ENCODE measurements around the gene PLEKHM1. TPM values are rescaled to one million over a fixed set of nuclear protein-coding genes. Genes with fewer than 3 reads are reported as not detected.
A peak's percentile ranks its signal among the peaks of the same experiment; 100 is the strongest.

The PLEKHM1 gene
- total and polyA plus RNA-seq, 8 donors: 13.3 to 30.7 (median 16.0) TPM

DNA sequence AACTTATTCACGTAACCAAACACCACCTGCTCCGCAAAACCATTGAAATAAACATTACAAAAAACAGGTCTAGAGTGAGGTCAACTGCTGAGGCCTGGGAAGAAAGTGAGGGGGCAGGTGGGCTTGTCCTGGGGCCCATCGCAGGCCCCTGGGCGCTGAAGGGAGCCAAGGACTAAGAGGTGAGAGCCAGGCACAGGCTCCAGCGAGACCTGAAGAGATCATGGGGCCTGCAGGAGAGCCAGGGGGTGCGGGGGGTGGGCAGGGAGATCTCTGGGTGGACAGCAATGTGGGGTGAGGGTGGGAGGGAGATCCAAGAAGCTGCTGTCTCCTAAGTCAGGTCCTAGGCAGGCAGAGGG lies 65.8 kb downstream of the PLEKHM1 start:
- intact Hi-C loops (cut with DNase I): no loop called here
- Histone ChIP-seq H3K4me1 (peaks cover 0 to 16% (median 3%) of the 10 kb centered on the region in 3 donors), H3K9me3 (no peaks in the 10 kb centered on the region), H3K36me3 (no peaks in the 10 kb centered on the region), H3K27me3 (no peaks in the 10 kb centered on the region), H3K27ac (peak overlapping the region; percentile 67 to 78 (median 73)), H3K4me3 (peak overlapping the region in 2 of 4 donors; percentile 34 to 43)
- no peak for DNase-seq
- no peak for TF ChIP-seq CTCF (IDR thresholded peaks at IDR 0.05)
- WGBS, 2 donors: 61 to 75% methylated on average over 6 of the region's 6 CpGs
- no peak for ATAC-seq
- no peak for FAIRE-seq

DNA sequence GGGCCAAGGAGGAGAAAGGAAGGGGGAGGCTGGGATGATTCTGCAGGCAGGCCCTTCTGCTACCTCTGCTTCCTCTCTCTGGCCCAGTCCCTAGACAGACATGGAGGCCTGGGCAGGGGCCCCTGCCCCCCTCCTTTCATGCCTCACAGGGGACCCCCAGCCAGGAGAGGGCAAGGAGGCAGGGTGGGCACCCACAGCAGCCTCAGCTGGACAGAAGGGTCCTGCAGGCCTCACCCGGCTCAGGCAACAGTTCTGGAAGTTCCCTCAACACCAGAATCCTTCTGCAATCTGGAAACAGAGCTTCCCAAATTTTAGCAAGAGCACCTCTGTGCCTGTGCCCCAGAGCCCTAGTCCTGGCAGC lies 66.6 kb downstream of the PLEKHM1 start:
- H3K27ac ChIP-seq: no peak overlapping the region
- DNase-seq: no peak

GRCh38 chr17:45423304-45423974 lies 67.1 kb downstream of the PLEKHM1 start:
- Histone ChIP-seq H3K9me3 (no peaks in the 10 kb centered on the region), H3K27me3 (no peaks in the 10 kb centered on the region), H3K36me3 (no peaks in the 10 kb centered on the region), H3K27ac (no peak overlapping the region), H3K4me3 (no peak overlapping the region), H3K4me1 (peaks cover 0 to 6% (median 0%) of the 10 kb centered on the region in 3 donors)
- 61 to 77% methylated on average over 8 of the region's 8 CpGs for WGBS, 2 donors
- DNase-seq: no peak
- FAIRE-seq: no peak
- no peak for TF ChIP-seq CTCF (IDR thresholded peaks at IDR 0.05)
- no peak for ATAC-seq
- intact Hi-C loops (cut with DNase I): no loop called here

More for the DNA sequence above, 66.6 kb downstream of the PLEKHM1 start:
- no peak for TF ChIP-seq CTCF (IDR thresholded peaks at IDR 0.05)
- Histone ChIP-seq H3K9me3 (no peaks in the 10 kb centered on the region), H3K36me3 (no peaks in the 10 kb centered on the region), H3K4me1 (peaks cover 0 to 11% (median 0%) of the 10 kb centered on the region in 3 donors), H3K27me3 (no peaks in the 10 kb centered on the region), H3K4me3 (no peak overlapping the region)
- FAIRE-seq: no peak
- ATAC-seq: no peak
- 66 to 82% methylated on average over 1 of the region's 1 CpG for WGBS, 2 donors
- intact Hi-C loops (cut with DNase I): no loop called here

DNA sequence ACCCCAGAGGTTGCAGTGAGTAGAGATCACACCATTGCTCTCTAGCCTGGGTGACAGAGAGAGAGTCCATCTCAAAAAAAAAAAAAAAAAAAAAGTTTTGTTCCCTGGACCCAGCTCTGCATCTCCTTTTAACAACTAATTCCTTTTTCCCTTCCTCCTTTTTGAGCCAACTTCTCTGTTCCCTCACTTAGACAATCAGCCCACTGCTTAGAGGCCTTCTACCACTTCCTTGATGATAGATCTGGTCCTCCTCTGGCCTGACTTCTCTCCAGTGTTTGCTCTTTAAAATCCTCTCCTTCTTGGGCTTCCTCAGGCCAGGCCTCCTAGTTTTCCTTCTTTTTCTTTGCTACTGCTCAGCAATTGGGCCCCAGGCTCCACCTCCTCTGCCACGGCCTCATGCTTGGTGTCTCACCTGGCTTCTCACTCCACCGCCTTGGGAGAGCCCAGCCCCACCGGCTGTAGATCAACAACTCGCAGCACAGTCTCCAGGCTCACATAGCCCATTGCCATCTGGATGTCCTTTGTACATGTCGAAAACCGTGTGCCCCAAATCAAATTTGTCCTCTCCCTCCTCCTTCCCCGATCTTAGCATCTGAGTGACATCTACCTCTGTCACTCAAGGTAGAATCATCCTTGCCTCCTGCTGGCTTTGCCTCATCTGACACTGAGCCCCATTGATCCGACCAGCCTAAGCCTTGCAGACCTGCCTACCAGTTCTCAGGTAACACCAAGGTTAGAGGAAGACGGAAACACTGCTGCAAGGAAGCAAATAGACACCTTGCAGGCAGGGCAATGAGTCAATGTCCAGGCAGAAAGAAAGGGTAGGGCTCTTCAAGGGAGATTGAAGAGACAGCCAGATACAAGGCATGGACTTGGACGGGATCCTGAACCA lies 75.3 kb downstream of the PLEKHM1 start:
- no peak for DNase-seq

More for the DNA sequence above, 75.3 kb downstream of the PLEKHM1 start:
- no peaks in the 10 kb centered on the region for H3K9me3 ChIP-seq
- H3K27me3 ChIP-seq: no peaks in the 10 kb centered on the region
- H3K4me3 ChIP-seq: no peak overlapping the region
- FAIRE-seq (no peak), ATAC-seq (peak in 3 of 4 donors; percentile 22 to 29 (median 28))
- intact Hi-C loops (cut with DNase I): no loop called here
- no peak for TF ChIP-seq CTCF (IDR thresholded peaks at IDR 0.05)
- 85 to 89% methylated on average over 10 of the region's 10 CpGs for WGBS, 2 donors
- H3K27ac ChIP-seq: no peak overlapping the region
- no peaks in the 10 kb centered on the region for H3K4me1 ChIP-seq
- H3K36me3 ChIP-seq: no peaks in the 10 kb centered on the region
